ENCODE data around the gene IRF3.
"Not testable (repeated sequence)": the region's sequence is repeated elsewhere in the genome, so short reads cannot be mapped to it uniquely, and the experiment has no call there.

IRF3 gene

GRCh38 chr19:49645592-49645991 is 20.1 kb downstream of the IRF3 start:
- DNase-seq (ENCODE audit: low spot score): no peak

- DNase-seq (ENCODE audit: low spot score): no peak
Measured at GRCh38 chr19:49643466-49643865, 22.2 kb downstream of the IRF3 start.

GRCh38 chr19:49642492-49643035 is 23.1 kb downstream of the IRF3 start:
- DNase-seq (ENCODE audit: low spot score): no peak

- DNase-seq (ENCODE audit: low spot score): peak; percentile 96
Measured at GRCh38 chr19:49641688-49642491, 23.8 kb downstream of the IRF3 start, which contains the start of gene SCAF1. Gene SCAF1 (plus strand): TSS chr19:49642209. CDS start chr19:49645027, 2,818 bp downstream.

GRCh38 chr19:49640113-49640898 is 25.4 kb downstream of the IRF3 start, which contains the start of gene RRAS:
Gene RRAS (minus strand): TSS chr19:49640143. CDS start chr19:49640098, 45 bp downstream.
- DNase-seq (ENCODE audit: low spot score): peak; percentile 97

- DNase-seq (ENCODE audit: low spot score): no peak
Measured at GRCh38 chr19:49639401-49640112, 26.1 kb downstream of the IRF3 start.

GRCh38 chr19:49637821-49638738 is 27.6 kb downstream of the IRF3 start:
- no peak for DNase-seq (ENCODE audit: low spot score)

- DNase-seq (ENCODE audit: low spot score): no peak
Measured at GRCh38 chr19:49636233-49636932, 29.3 kb downstream of the IRF3 start.

- no peak for DNase-seq (ENCODE audit: low spot score)
Measured at GRCh38 chr19:49635530-49636232, 30.0 kb downstream of the IRF3 start.

GRCh38 chr19:49633273-49633672 is 32.4 kb downstream of the IRF3 start:
- not testable (repeated sequence) for DNase-seq (ENCODE audit: low spot score)

GRCh38 chr19:49632576-49632975 is 33.1 kb downstream of the IRF3 start:
- no peak for DNase-seq (ENCODE audit: low spot score)

- no peak for DNase-seq (ENCODE audit: low spot score)
Measured at GRCh38 chr19:49631610-49632192, 34.0 kb downstream of the IRF3 start.

GRCh38 chr19:49631014-49631588 is 34.6 kb downstream of the IRF3 start:
- no peak for DNase-seq (ENCODE audit: low spot score)

- DNase-seq (ENCODE audit: low spot score): no peak
Measured at GRCh38 chr19:49629659-49630058, 36.0 kb downstream of the IRF3 start.

- no peak for DNase-seq (ENCODE audit: low spot score)
Measured at GRCh38 chr19:49626226-49626625, 39.4 kb downstream of the IRF3 start.

- DNase-seq (ENCODE audit: low spot score): no peak
Measured at GRCh38 chr19:49624967-49625910, 40.4 kb downstream of the IRF3 start.

- DNase-seq (ENCODE audit: low spot score): not testable (repeated sequence)
Measured at GRCh38 chr19:49617860-49618259, 47.8 kb downstream of the IRF3 start.

- no peak for DNase-seq (ENCODE audit: low spot score)
Measured at GRCh38 chr19:49616945-49617344, 48.7 kb downstream of the IRF3 start.
